Ishikawa (cell line): ENCODE data around the gene TMEM132A.

ENCODE experiments used
- EGR1 ChIP-seq: IDR thresholded peaks from 2 replicates; pipeline ENCODE4 v1.6.1; 2012
- NFIC ChIP-seq: IDR thresholded peaks from 2 replicates; pipeline ENCODE4 v1.6.1; 2012
- RAD21 ChIP-seq: IDR thresholded peaks from 2 replicates; pipeline ENCODE4 v1.6.1; 2012; ENCODE audit warnings: low read depth
- YY1 ChIP-seq: IDR thresholded peaks from 2 replicates; pipeline ENCODE4 v1.6.1; 2012; ENCODE audit warnings: low read depth
- ZBTB7A ChIP-seq: IDR thresholded peaks from 2 replicates; pipeline ENCODE4 v1.6.1; 2012; ENCODE audit warnings: low read depth

DNA sequence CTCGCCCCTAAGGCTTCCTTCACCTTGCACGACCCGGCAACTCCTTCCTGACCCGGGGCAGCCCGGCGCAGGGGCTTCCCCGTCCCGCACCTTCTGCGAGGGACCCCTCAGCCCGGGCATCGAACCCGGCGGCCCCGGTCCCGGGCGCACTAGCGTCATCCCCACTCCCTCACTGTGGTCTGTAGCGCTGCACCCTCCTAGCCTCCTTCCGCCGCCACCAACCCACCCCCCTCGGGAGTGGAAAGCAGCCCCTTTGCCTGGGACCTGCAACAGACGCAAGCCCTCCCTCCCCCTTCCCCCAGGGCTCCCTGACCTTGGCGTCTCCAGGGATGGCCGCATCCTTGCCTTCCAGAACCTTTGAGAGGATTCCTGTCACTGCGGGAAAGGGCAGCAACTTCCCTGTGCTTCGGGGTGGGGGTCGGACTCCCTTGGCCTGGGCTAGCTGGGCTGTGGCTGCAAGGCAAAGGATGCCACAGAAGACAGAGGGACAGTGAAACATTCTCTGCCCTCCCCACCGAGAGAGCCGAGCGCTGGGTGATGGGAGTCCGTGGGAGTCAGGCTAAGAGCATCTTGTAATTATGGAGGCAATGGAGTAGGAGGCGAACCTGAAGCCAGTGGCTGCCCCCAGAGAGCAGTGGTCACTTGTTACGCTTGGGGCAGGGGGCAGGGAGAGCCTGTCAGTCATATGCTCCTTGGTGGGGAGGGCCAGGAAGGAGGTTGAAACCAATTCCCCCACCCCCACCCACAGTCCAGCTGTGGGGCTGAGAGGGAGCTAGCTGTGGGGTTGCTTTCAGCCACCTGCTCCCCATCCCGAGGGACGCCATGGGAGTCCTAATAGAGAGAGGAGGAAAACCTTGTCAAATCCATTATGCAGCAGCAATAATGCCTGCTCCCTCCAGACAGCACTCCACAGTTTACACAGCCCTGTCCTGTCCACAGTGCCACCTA, 920 bp downstream of the TMEM132A start:
- TF ChIP-seq YY1 (no peak), ZBTB7A (no peak; the same call in 1 of the 2 replicates), RAD21 (no peak), NFIC (no peak), EGR1 (no peak)
